GM23338 (cell line): ENCODE measurements around the gene TTLL8. TPM values are rescaled to one million over a fixed set of nuclear protein-coding genes. Genes with fewer than 3 reads are reported as not detected.

ENCODE experiments used
- ATAC-seq: fragments of 200-7000 bp; cut with Tn5 transposase; 3 replicates; pipeline ENCODE4 v1.9.1; 2020
- DNase-seq: peaks from one replicate; pipeline ENCODE4 v3.0.0-alpha.2; 2015; ENCODE audit warnings: low spot score
- H2AFZ ChIP-seq: fragments of 200-600 bp; sonication (generic); 2 replicates; pipeline ENCODE4 v1.8.0; 2016; ENCODE audit warnings: antibody characterized with exemption, mild to moderate bottlenecking, moderate library complexity
- H3F3A ChIP-seq: fragments of 200-600 bp; sonication (generic); replicated peaks from 2 replicates; pipeline ENCODE4 v1.8.0; 2017; ENCODE audit warnings: antibody characterized with exemption, mixed run types, low read depth
- H3K27ac ChIP-seq: fragments of 200-600 bp; sonication (generic); 2 replicates; pipeline ENCODE4 v1.6.1; 2016; ENCODE audit warnings: low read depth
- H3K27me3 ChIP-seq: fragments of 200-600 bp; sonication (generic); 2 replicates; pipeline ENCODE4 v1.8.0; 2016; ENCODE audit warnings: mild to moderate bottlenecking, mixed run types, moderate library complexity; ENCODE audit not compliant: insufficient read depth
- H3K36me3 ChIP-seq: fragments of 200-600 bp; sonication (generic); 2 replicates; pipeline ENCODE4 v1.8.0; 2016; ENCODE audit warnings: mild to moderate bottlenecking; ENCODE audit not compliant: insufficient read depth
- H3K4me1 ChIP-seq: fragments of 200-600 bp; sonication (generic); 2 replicates; pipeline ENCODE4 v1.8.0; 2016; ENCODE audit warnings: mild to moderate bottlenecking, moderate library complexity; ENCODE audit not compliant: insufficient read depth
- H3K4me2 ChIP-seq: fragments of 200-600 bp; sonication (generic); 2 replicates; pipeline ENCODE4 v1.7.1; 2017; ENCODE audit warnings: mixed run types
- H3K4me3 ChIP-seq: fragments of 200-600 bp; sonication (generic); 2 replicates; pipeline ENCODE4 v1.6.1; 2016; ENCODE audit warnings: mixed run types
- H3K79me2 ChIP-seq: fragments of 200-600 bp; sonication (generic); replicated peaks from 2 replicates; pipeline ENCODE4 v1.8.0; 2017; ENCODE audit warnings: mild to moderate bottlenecking; ENCODE audit not compliant: insufficient read depth
- H3K9me2 ChIP-seq: fragments of 200-600 bp; sonication (generic); 2 replicates; pipeline ENCODE4 v1.8.0; 2017; ENCODE audit not compliant: insufficient read depth
- H4K20me1 ChIP-seq: fragments of 200-600 bp; sonication (generic); replicated peaks from 2 replicates; pipeline ENCODE4 v1.8.0; 2017; ENCODE audit warnings: mild to moderate bottlenecking; ENCODE audit not compliant: insufficient read depth
- H3K27ac Mint-ChIP-seq: 2 replicates; pipeline ENCODE4 v1.8.0; 2020; ENCODE audit warnings: inconsistent platforms, mild to moderate bottlenecking, moderate library complexity, mixed read lengths
- H3K27me3 Mint-ChIP-seq: 3 replicates; pipeline ENCODE4 v1.8.0; 2022; ENCODE audit warnings: low read depth, mild to moderate bottlenecking, moderate library complexity, mixed read lengths, inconsistent platforms; ENCODE audit not compliant: insufficient read depth, poor library complexity
- H3K36me3 Mint-ChIP-seq: 3 replicates; pipeline ENCODE4 v1.8.0; 2021; ENCODE audit warnings: low read depth, mild to moderate bottlenecking, inconsistent platforms, moderate library complexity, mixed read lengths
- H3K4me1 Mint-ChIP-seq: 3 replicates; pipeline ENCODE4 v1.8.0; 2020; ENCODE audit warnings: mild to moderate bottlenecking, inconsistent platforms, mixed read lengths
- H3K4me3 Mint-ChIP-seq: 3 replicates; pipeline ENCODE4 v1.8.0; 2021; ENCODE audit warnings: moderate library complexity, mild to moderate bottlenecking, inconsistent platforms, mixed read lengths
- H3K9me3 Mint-ChIP-seq: 3 replicates; pipeline ENCODE4 v1.8.0; 2020; ENCODE audit warnings: moderate library complexity, mild to moderate bottlenecking, inconsistent platforms, mixed read lengths
- EZH2 ChIP-seq: fragments of 200-600 bp; sonication (generic); IDR thresholded peaks from one replicate; pipeline ENCODE4 v1.8.0; 2017; ENCODE audit warnings: antibody characterized with exemption, mild to moderate bottlenecking, low read depth; ENCODE audit not compliant: unreplicated experiment
- EZH2phosphoT487 ChIP-seq: fragments of 200-600 bp; sonication (generic); IDR thresholded peaks from one replicate; pipeline ENCODE4 v1.8.1; 2018; ENCODE audit warnings: antibody characterized with exemption; ENCODE audit not compliant: unreplicated experiment
- JUNB ChIP-seq: IDR thresholded peaks from one replicate; pipeline ENCODE4 v1.6.1; 2016; ENCODE audit warnings: antibody characterized with exemption; ENCODE audit not compliant: unreplicated experiment
- NANOG ChIP-seq: IDR thresholded peaks from 2 replicates; pipeline ENCODE4 v1.6.1; 2016; ENCODE audit warnings: antibody characterized with exemption, borderline replicate concordance
- POLR2AphosphoS5 ChIP-seq: IDR thresholded peaks from 2 replicates; pipeline ENCODE4 v1.6.1; 2016; ENCODE audit warnings: antibody characterized with exemption, low read depth
- ZNF114 ChIP-seq: fragments of 250-450 bp; sonication (Bioruptor Pico); IDR thresholded peaks from 2 replicates; pipeline ENCODE4 v1.5.0; 2020; ENCODE audit warnings: mild to moderate bottlenecking, moderate library complexity
- polyA plus RNA-seq: library from polyadenylated mRNA; unstranded; fragments of >200 nt; fragmentation: Nextera tagmentation; extraction: Ambion mirVana; gene quantifications from 2 replicates; pipeline ENCODE4 v1.2.1, GENCODE V29; 2016
- total RNA-seq: library from RNA; depleted of rRNA; stranded (reverse); fragments of >200 nt; shearing (Covaris generic); gene quantifications from 2 replicates; pipeline ENCODE4 v1.2.3, GENCODE V29; 2014
- TF ChIP-seq, protein P1 (sequence below): IDR thresholded peaks from one replicate; pipeline ENCODE4 v1.6.1; 2018; ENCODE audit warnings: antibody characterized with exemption; ENCODE audit not compliant: unreplicated experiment
- TF ChIP-seq, protein P2 (sequence below): fragments of 250-450 bp; sonication (Bioruptor Pico); IDR thresholded peaks from 2 replicates; pipeline ENCODE4 v1.5.0; 2020; ENCODE audit warnings: mild to moderate bottlenecking, moderate library complexity
- TF ChIP-seq, protein P3 (sequence below): IDR thresholded peaks from 2 replicates; pipeline ENCODE4 v1.6.1; 2016; ENCODE audit warnings: antibody characterized with exemption
- TF ChIP-seq, protein P4 (sequence below), 2 experiments: fragments of 200-600 bp in 1 of 2; sonication (generic) in 1 of 2; conservative IDR thresholded peaks; 2 replicates each; pipeline versions ENCODE4 v1.5.1 to v1.6.1; 2016 to 2017; ENCODE audit warnings: antibody characterized with exemption in 2 of 2, low read depth in 2 of 2, mild to moderate bottlenecking in 2 of 2, moderate library complexity in 1 of 2

TTLL8 gene
- total and polyA plus RNA-seq, 2 experiments from 2014 or later: not detected

DNA sequence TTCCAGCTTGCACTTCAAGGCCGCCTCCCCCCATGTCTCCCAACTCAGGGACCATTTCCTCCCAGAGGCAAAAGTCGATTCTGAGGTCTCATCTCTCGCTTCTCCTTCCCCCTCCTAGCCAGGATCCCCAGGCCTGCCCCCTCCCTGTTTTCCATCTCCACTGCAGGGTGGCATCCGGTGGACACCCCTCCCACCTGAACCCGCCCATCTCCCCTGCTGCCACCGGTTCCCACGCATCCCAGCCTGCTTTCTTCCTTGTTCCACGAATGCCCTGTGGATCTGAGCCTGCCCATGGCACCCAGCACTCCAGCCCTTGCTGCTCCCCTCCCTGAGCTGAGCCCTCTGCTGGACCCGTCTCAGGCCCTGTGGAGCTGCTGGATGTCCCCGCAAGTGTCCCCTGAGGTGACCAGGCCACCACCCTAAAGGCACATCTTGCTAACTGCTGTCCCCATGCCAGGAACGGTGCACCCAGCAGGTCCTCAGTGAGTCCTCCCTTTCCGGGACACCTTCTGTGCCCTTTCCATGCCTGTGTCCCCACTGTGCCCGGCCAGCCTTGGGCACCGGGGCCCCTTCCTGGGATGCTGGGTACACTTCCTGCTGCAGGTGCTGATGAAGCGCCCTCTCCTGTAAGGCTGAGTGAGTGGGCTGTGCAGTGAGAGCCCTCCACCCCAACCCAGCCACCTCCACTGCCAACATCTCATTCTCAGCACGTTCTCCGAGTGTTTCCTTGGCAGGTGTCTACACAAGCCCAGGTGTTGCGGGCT, 46.5 kb downstream of the TTLL8 start:
- peaks cover 60% of the 10 kb centered on the region for H3K27me3 ChIP-seq
- no peaks in the 10 kb centered on the region for H3K9me2 ChIP-seq
- H3K4me1 ChIP-seq: peaks cover 7% of the 10 kb centered on the region; the same call in 1 of the 2 replicates
- H3K36me3 ChIP-seq: no peaks in the 10 kb centered on the region
- peak overlapping the region; percentile 52 for H3K4me3 ChIP-seq
- Mint-ChIP-seq H3K4me3 (peak overlapping the region; percentile 65), H3K4me1 (peaks cover 15% of the 10 kb centered on the region; the same call in 2 of the 3 replicates), H3K27ac (no peak overlapping the region), H3K9me3 (no peaks in the 10 kb centered on the region), H3K36me3 (no peaks in the 10 kb centered on the region), H3K27me3 (peaks cover 38% of the 10 kb centered on the region)
- 0 out of 2 replicates have a peak, but pooled peaks cover 3% of the 10 kb centered on the region for H4K20me1 ChIP-seq
- H3F3A ChIP-seq: no peaks in the 10 kb centered on the region
- H3K27ac ChIP-seq: no peak overlapping the region
- ATAC-seq: no peak
- H3K4me2 ChIP-seq: peak overlapping the region; percentile 81
- peak; percentile 64 for DNase-seq
- peak overlapping the region; percentile 96 for H2AFZ ChIP-seq
- TF ChIP-seq JUNB: no peak
- TF ChIP-seq, protein P1, sequence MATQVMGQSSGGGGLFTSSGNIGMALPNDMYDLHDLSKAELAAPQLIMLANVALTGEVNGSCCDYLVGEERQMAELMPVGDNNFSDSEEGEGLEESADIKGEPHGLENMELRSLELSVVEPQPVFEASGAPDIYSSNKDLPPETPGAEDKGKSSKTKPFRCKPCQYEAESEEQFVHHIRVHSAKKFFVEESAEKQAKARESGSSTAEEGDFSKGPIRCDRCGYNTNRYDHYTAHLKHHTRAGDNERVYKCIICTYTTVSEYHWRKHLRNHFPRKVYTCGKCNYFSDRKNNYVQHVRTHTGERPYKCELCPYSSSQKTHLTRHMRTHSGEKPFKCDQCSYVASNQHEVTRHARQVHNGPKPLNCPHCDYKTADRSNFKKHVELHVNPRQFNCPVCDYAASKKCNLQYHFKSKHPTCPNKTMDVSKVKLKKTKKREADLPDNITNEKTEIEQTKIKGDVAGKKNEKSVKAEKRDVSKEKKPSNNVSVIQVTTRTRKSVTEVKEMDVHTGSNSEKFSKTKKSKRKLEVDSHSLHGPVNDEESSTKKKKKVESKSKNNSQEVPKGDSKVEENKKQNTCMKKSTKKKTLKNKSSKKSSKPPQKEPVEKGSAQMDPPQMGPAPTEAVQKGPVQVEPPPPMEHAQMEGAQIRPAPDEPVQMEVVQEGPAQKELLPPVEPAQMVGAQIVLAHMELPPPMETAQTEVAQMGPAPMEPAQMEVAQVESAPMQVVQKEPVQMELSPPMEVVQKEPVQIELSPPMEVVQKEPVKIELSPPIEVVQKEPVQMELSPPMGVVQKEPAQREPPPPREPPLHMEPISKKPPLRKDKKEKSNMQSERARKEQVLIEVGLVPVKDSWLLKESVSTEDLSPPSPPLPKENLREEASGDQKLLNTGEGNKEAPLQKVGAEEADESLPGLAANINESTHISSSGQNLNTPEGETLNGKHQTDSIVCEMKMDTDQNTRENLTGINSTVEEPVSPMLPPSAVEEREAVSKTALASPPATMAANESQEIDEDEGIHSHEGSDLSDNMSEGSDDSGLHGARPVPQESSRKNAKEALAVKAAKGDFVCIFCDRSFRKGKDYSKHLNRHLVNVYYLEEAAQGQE: no peak
- no peak for TF ChIP-seq NANOG
- TF ChIP-seq EZH2phosphoT487: no peak
- no peak for TF ChIP-seq ZNF114
- TF ChIP-seq, protein P2, sequence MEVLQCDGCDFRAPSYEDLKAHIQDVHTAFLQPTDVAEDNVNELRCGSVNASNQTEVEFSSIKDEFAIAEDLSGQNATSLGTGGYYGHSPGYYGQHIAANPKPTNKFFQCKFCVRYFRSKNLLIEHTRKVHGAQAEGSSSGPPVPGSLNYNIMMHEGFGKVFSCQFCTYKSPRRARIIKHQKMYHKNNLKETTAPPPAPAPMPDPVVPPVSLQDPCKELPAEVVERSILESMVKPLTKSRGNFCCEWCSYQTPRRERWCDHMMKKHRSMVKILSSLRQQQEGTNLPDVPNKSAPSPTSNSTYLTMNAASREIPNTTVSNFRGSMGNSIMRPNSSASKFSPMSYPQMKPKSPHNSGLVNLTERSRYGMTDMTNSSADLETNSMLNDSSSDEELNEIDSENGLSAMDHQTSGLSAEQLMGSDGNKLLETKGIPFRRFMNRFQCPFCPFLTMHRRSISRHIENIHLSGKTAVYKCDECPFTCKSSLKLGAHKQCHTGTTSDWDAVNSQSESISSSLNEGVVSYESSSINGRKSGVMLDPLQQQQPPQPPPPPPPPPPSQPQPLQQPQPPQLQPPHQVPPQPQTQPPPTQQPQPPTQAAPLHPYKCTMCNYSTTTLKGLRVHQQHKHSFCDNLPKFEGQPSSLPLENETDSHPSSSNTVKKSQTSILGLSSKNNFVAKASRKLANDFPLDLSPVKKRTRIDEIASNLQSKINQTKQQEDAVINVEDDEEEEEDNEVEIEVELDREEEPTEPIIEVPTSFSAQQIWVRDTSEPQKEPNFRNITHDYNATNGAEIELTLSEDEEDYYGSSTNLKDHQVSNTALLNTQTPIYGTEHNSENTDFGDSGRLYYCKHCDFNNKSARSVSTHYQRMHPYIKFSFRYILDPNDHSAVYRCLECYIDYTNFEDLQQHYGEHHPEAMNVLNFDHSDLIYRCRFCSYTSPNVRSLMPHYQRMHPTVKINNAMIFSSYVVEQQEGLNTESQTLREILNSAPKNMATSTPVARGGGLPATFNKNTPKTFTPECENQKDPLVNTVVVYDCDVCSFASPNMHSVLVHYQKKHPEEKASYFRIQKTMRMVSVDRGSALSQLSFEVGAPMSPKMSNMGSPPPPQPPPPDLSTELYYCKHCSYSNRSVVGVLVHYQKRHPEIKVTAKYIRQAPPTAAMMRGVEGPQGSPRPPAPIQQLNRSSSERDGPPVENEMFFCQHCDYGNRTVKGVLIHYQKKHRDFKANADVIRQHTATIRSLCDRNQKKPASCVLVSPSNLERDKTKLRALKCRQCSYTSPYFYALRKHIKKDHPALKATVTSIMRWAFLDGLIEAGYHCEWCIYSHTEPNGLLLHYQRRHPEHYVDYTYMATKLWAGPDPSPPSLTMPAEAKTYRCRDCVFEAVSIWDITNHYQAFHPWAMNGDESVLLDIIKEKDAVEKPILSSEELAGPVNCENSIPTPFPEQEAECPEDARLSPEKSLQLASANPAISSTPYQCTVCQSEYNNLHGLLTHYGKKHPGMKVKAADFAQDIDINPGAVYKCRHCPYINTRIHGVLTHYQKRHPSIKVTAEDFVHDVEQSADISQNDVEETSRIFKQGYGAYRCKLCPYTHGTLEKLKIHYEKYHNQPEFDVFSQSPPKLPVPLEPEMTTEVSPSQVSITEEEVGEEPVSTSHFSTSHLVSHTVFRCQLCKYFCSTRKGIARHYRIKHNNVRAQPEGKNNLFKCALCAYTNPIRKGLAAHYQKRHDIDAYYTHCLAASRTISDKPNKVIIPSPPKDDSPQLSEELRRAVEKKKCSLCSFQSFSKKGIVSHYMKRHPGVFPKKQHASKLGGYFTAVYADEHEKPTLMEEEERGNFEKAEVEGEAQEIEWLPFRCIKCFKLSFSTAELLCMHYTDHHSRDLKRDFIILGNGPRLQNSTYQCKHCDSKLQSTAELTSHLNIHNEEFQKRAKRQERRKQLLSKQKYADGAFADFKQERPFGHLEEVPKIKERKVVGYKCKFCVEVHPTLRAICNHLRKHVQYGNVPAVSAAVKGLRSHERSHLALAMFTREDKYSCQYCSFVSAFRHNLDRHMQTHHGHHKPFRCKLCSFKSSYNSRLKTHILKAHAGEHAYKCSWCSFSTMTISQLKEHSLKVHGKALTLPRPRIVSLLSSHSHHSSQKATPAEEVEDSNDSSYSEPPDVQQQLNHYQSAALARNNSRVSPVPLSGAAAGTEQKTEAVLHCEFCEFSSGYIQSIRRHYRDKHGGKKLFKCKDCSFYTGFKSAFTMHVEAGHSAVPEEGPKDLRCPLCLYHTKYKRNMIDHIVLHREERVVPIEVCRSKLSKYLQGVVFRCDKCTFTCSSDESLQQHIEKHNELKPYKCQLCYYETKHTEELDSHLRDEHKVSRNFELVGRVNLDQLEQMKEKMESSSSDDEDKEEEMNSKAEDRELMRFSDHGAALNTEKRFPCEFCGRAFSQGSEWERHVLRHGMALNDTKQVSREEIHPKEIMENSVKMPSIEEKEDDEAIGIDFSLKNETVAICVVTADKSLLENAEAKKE: no peak
- no peak for TF ChIP-seq POLR2AphosphoS5
- TF ChIP-seq EZH2: no peak
- TF ChIP-seq, protein P3, sequence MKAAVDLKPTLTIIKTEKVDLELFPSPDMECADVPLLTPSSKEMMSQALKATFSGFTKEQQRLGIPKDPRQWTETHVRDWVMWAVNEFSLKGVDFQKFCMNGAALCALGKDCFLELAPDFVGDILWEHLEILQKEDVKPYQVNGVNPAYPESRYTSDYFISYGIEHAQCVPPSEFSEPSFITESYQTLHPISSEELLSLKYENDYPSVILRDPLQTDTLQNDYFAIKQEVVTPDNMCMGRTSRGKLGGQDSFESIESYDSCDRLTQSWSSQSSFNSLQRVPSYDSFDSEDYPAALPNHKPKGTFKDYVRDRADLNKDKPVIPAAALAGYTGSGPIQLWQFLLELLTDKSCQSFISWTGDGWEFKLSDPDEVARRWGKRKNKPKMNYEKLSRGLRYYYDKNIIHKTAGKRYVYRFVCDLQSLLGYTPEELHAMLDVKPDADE: no peak
- TF ChIP-seq, protein P4, sequence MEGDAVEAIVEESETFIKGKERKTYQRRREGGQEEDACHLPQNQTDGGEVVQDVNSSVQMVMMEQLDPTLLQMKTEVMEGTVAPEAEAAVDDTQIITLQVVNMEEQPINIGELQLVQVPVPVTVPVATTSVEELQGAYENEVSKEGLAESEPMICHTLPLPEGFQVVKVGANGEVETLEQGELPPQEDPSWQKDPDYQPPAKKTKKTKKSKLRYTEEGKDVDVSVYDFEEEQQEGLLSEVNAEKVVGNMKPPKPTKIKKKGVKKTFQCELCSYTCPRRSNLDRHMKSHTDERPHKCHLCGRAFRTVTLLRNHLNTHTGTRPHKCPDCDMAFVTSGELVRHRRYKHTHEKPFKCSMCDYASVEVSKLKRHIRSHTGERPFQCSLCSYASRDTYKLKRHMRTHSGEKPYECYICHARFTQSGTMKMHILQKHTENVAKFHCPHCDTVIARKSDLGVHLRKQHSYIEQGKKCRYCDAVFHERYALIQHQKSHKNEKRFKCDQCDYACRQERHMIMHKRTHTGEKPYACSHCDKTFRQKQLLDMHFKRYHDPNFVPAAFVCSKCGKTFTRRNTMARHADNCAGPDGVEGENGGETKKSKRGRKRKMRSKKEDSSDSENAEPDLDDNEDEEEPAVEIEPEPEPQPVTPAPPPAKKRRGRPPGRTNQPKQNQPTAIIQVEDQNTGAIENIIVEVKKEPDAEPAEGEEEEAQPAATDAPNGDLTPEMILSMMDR (conservative IDR thresholded peaks at IDR 0.05; ENCODE audit: low read depth in 2 of 2): no peak
- no peaks in the 10 kb centered on the region for H3K79me2 ChIP-seq
